K562 treated with DMSO at 1 percent for 4 hours (cell line): ENCODE results near the gene LRIT3. TPM values are rescaled to one million over a fixed set of nuclear protein-coding genes. Genes with fewer than 3 reads are reported as not detected.

Experiments
- total RNA-seq: library from RNA; unstranded; fragments of 300-600 nt; gene quantifications from 2 replicates; pipeline ENCODE4 v1.2.3, GENCODE V29; 2022; ENCODE audit not compliant: insufficient read depth

LRIT3 gene, protein sequence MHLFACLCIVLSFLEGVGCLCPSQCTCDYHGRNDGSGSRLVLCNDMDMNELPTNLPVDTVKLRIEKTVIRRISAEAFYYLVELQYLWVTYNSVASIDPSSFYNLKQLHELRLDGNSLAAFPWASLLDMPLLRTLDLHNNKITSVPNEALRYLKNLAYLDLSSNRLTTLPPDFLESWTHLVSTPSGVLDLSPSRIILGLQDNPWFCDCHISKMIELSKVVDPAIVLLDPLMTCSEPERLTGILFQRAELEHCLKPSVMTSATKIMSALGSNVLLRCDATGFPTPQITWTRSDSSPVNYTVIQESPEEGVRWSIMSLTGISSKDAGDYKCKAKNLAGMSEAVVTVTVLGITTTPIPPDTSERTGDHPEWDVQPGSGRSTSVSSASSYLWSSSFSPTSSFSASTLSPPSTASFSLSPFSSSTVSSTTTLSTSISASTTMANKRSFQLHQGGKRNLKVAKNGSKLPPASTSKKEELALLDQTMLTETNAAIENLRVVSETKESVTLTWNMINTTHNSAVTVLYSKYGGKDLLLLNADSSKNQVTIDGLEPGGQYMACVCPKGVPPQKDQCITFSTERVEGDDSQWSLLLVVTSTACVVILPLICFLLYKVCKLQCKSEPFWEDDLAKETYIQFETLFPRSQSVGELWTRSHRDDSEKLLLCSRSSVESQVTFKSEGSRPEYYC
- total RNA-seq: not detected in 2 replicates

DNA sequence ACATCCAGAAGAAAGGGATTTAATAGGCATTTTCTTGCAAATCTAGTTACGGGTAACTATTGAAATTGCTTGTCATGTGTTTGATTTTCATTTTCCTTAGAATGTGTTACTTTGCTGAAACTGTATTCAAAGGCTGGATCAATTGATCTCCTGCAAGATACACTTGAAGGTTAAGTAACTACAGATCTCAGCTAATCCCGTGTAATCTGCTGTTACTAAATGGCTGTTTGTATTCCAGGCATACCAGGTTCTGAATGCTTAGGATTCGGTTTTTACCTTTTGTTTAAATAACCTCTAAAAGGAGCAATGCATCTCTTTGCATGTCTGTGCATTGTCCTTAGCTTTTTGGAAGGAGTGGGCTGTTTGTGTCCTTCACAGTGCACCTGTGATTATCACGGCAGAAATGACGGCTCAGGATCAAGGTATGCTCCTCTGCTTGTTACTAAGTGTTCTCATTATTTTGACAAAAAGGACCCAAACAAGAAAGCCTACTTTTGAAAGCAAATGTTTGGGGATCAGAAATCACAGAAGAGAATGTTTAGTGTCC is at the start of gene LRIT3:
Gene LRIT3 (plus strand): TSS at position 212 of the 547 bp plus-strand sequence. CDS start 95 bp downstream, at position 307.

DNA sequence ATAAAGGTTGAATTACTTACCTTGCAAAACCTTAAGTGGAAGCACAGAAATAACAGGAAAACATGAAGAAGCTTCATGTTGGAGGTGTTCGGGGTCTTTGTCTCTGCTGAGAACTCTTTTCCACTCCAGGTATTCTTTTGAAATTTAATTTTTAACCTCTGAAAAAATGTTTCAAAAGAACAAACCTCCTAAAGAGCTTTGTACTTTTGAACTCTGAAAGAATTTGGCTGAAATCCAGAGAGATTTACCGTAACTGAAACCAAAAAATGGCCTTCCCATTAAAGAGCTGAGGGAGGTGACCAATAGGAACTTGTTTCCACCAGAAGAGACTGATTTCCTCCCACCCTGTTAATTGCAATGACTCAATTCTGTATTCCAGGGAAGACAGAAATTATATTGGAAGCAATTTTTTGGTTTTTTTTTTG is 46.0 kb upstream of the LRIT3 start, which contains the start of gene CFI:
Gene CFI (minus strand): TSS at position 105 of the 425 bp plus-strand sequence. CDS start 28 bp downstream, at position 77.

DNA sequence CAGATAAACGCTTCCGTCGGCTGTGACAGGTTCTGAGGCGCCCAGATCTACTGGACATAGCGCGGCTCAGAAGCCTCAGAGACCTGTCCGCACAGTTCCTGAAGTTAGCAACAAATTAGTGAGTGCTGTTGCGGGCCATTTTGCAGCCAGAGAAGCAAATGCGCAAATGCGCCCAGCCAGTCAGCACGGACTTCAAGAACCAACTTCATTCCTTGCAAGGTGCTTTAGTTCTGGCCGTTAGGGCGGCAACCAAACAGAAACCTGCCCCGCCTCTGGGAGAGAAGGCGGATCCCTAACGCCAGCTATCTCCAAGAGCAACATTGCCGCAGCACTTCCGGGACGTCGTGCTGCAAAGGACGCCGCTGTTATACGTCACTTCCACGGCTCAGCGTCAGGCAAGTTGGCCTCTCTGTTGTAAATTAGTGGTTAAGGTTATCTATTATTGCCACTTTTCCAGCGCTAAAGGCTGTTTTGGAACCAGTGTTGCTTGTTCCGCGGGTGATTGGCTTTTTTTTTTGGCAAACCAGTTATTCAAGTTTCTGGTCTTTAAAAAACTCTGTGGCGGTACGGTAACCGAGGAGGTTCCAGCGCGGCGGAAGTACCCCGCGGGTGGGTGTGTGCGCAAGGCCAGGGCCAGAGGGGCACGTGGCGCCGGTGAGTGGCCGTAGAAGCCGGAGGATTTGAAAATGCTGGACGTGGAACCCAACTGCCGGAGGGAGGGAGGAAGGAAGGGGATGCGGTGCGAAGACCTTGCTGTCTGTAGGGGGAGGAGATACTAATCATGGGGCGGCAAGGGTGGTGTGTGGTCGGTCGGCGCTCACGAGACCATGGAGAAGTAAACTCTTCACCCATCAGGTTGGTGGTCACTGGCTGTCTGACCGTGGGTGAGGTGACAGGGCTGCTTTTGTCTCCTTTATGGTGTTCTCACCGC is 32.5 kb upstream of the LRIT3 start, which contains the start of gene GAR1:
Gene GAR1 (plus strand): TSS at position 612 of the 931 bp plus-strand sequence. CDS start 403 bp downstream, outside the sequence.

DNA sequence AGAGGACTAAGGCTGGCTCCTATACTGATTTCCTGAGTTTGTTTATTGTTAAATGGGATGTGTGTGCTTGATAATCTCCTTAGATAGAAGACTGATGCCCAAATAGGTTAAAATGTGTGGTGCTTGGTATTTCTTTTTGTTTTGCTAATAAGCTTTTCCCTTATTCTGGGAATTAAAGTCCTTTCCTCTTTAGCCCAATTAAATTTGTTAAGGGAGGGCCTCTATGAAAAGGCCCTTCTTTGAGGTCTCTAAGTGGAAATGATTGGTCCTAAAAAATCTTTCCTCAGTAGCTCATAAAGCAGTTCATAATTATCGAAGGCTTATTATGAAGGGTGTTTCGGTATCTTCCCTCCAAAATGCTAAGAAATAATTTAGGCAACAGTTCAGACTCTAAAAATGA is 20.2 kb upstream of the LRIT3 start, which contains the start of gene RRH:
Gene RRH (plus strand): TSS at position 301 of the 400 bp plus-strand sequence. CDS start 56 bp downstream, at position 357.

DNA sequence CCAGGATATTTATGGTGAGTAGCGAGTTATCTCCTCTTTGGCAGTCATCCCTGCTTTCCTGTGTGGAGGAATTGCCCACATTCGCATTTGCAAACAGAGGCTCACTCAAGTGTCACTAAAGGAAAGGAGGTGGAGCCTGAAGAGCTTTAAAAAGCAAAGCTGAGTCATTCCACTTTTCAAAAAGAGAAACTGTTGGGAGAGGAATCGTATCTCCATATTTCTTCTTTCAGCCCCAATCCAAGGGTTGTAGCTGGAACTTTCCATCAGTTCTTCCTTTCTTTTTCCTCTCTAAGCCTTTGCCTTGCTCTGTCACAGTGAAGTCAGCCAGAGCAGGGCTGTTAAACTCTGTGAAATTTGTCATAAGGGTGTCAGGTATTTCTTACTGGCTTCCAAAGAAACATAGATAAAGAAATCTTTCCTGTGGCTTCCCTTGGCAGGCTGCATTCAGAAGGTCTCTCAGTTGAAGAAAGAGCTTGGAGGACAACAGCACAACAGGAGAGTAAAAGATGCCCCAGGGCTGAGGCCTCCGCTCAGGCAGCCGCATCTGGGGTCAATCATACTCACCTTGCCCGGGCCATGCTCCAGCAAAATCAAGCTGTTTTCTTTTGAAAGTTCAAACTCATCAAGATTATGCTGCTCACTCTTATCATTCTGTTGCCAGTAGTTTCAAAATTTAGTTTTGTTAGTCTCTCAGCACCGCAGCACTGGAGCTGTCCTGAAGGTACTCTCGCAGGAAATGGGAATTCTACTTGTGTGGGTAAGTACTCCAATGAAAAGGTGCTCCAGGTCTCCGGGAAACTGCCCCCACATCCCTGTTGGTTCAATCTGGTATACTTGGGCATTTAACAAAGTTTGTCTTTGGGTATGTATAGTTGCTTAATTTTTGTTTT is 65.0 kb downstream of the LRIT3 start, which contains the start of gene EGF:
Gene EGF (plus strand): TSS at position 178 of the 890 bp plus-strand sequence. CDS start 453 bp downstream, at position 631.

Other genes with a start within 250 kb of the LRIT3 start
- 31.3 and 33.5 TPM in 2 replicates for gene CASP6, start 144.7 kb upstream of the LRIT3 start, total RNA-seq
- 22.3 and 68.3 TPM in 2 replicates for gene PLA2G12A, start 118.0 kb upstream of the LRIT3 start, total RNA-seq
- 3.3 TPM in 1 of 2 replicates, not detected in the other for gene CFI, start 46.1 kb upstream of the LRIT3 start, total RNA-seq
- 18.4 and 27.7 TPM in 2 replicates for gene GAR1, start 32.3 kb upstream of the LRIT3 start, total RNA-seq
- not detected in 2 replicates for gene RRH, start 20.1 kb upstream of the LRIT3 start, total RNA-seq
- gene EGF, start 64.8 kb downstream of the LRIT3 start, total RNA-seq: 2.0 and 3.3 TPM in 2 replicates